GM19239 (cell line): Measurements from ENCODE around the gene C8B.

Experiments used
- DNase-seq: peaks from one replicate; pipeline ENCODE4 v3.0.0; 2011; ENCODE audit warnings: low spot score; ENCODE audit not compliant: insufficient read length
- FAIRE-seq: peaks from 2 replicates; lab custom pipeline; 2011; peaks lifted over from hg19 to GRCh38; lab: Jason Lieb, UNC

The C8B gene

DNA sequence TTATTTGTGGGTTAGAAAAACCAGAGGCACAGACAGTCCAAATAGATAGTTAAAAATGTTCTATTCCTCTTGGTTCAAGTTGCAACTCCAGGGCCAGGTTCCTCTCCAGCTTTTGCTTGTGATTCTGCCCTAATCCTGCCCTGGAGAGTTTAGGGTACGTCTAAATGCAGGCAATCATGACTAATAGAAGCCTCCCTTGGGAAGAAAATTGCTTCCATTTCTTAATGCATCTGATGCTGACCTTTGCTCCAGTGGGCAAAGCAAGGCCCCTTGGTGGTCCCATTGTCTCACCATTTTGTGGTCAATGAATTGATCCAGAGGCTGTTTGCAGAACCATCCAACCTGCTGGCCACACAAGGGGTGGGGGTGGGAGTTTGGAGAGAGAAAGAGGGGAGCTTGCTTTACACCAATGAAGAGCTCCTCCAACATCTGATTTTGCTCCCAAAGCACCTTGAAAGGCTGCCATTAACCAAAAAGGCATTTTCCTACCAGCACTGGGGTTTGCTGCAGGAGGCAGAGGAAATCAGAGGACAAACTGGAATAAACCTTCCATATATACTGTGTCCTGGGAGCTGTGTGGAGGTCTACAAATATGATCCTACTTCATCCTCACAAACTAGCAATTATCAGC, 31.3 kb downstream of the C8B start:
- no peak for FAIRE-seq
- DNase-seq: no peak

- no peak for FAIRE-seq
- no peak for DNase-seq
Observed at GRCh38 chr1:56933606-56934005, 32.2 kb downstream of the C8B start.

GRCh38 chr1:56933161-56933560, 32.7 kb downstream of the C8B start:
- FAIRE-seq: no peak
- no peak for DNase-seq

- DNase-seq (no peak), FAIRE-seq (no peak)
Observed at GRCh38 chr1:56931686-56932085, 34.1 kb downstream of the C8B start.

- no peak for DNase-seq
- no peak for FAIRE-seq
Observed at GRCh38 chr1:56931211-56931610, 34.6 kb downstream of the C8B start.

DNA sequence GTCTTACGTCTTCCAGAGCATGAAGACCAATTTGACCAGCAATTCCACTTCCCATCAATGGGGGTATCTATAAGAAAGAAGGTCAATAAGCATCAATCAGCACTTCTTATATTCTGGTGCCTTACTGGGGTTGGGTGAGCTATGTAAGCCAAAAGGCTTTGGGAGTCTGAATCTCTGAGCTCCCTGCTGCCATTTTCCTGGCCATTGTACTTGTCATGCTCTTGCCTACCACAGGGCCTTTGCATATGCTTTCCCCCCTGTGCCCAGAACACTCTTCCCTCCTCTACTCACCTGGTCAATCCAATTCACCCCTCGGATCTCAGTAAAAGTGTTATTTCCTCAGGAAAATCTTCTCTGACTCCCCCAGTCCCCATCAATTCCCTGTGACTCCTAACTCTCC, 36.3 kb downstream of the C8B start:
- FAIRE-seq: no peak
- no peak for DNase-seq

DNA sequence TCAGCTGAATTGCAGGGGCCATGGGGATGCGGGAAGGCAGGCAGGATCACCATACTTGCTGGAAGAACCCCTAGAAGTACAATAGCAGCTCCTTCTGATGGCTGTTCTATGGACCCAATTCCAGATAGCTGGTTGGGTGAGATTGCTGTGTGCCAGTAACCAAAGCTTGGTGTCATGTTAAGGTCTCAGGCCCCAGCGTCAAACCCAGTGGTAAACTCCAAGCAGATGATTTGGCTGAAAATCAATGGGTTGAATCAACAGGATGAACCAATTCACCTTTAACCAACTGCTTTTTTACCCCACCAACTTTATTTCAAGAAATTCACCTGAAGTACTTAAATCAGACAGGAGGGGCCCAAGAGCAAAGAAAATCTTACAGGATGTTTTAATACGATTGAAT, 37.8 kb downstream of the C8B start:
- no peak for DNase-seq
- FAIRE-seq: no peak

DNA sequence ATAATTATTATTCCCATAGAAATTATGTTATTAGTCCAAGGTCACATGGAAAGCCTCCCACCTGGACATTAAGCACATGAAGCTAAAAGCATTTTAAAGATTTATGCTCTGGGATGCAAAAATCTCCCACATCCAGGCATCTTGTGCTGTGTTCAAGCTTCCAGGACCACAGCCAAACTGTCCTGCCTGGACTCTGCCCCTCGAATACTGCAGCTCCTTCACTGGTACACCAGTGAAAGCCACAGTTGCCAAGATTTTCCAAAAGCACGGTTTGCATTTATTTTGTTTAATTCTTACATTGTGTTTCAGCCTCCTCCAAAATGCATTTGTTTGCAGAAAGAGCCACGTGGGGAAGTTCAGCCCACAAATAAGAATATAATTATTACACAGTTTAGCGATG, 38.6 kb downstream of the C8B start:
- FAIRE-seq (no peak), DNase-seq (no peak)

DNA sequence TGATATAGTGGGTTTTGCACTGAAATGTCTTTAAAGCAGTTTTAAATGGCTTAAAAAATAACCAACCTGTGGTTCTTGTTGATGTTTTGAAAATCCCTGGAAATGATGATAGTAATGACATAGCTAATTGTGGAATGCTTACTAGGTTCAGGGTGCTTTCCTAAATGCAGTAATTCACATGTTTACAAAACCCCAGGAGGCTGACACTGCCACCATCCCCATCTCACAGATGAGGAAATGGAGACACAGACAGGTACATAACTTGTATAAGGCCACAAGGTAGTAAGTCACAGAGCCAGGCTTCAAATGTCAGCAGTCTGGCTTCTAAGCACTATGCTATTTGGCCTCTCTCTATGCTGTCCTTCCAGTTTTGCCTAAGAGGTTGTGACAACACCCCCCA, 40.6 kb downstream of the C8B start:
- no peak for FAIRE-seq

GRCh38 chr1:56924116-56924515, 41.7 kb downstream of the C8B start:
- FAIRE-seq: no peak

More for the DNA sequence above, 40.6 kb downstream of the C8B start:
- DNase-seq: no peak

GRCh38 chr1:56923201-56923600, 42.6 kb downstream of the C8B start:
- no peak for DNase-seq
- FAIRE-seq: no peak

More at GRCh38 chr1:56924116-56924515, 41.7 kb downstream of the C8B start:
- no peak for DNase-seq

GRCh38 chr1:56922507-56922906, 43.3 kb downstream of the C8B start:
- FAIRE-seq (no peak), DNase-seq (no peak)

DNA sequence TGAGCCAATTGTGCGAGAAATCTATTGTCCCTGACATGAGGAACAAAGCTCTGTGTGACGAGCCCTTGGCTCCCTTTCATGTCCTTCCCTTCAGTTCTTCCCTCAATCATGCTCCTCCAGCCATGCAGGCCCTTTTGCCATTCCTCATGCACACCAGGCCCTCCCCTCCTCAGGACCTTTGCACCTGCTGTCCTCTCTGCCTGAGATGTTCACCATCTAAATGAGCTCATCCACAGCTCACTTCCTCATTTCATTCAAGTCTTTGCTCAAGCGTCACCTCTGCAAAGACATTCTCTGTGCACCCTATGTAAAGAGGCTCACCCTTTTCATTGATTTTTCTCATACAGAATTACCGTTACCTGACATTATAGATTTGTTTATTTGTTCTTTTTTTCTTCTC, 43.7 kb downstream of the C8B start:
- DNase-seq (no peak), FAIRE-seq (no peak)

- DNase-seq (no peak), FAIRE-seq (no peak)
Observed at GRCh38 chr1:56921479-56921878, 44.3 kb downstream of the C8B start.

DNA sequence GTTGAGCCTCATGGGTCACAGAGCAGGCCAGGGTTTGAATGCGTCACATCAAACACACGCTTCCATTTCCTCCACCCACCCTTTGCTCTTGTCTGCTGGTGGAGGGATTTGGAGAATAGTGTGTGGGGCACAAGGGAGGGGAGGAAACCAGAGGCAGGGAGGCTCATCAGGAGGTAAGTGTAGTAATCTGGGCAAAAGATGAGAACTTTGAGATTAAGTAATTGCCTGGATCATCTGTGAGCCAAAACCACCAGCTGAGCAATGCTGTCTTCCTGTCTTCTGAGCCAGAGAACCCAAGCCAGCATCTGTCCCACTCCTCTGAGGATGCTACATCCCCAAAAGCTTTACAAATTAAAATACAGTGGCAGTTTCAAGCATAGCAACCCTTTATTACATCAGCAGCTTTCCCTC, 45.2 kb downstream of the C8B start:
- DNase-seq (no peak), FAIRE-seq (no peak)

DNA sequence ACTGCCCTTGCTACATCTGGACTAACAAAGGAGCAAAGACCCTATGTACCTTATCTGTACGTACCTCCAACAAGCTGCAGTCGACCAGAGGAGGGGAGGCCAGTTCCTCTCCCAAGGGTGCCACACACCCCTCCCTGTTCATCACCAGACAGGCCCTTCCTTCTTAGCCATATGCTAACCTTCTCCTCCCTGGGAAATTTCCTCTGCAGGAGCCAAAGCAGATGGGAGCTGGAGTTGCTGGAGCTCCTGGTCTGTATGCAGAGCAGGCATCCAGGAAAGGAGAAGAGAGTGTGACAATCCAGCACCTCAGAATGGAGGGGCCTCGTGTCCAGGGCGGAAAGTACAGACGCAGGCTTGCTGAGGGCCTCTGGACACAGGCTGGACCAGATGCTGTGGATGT, 48.5 kb downstream of the C8B start:
- DNase-seq (no peak), FAIRE-seq (no peak)

- DNase-seq (no peak), FAIRE-seq (no peak)
Observed at GRCh38 chr1:56916630-56917029, 49.2 kb downstream of the C8B start.

GRCh38 chr1:56915960-56916359, 49.9 kb downstream of the C8B start:
- FAIRE-seq: no peak
- DNase-seq: no peak

- FAIRE-seq: no peak
- no peak for DNase-seq
Observed at GRCh38 chr1:56912325-56912724, 53.5 kb downstream of the C8B start.

DNA sequence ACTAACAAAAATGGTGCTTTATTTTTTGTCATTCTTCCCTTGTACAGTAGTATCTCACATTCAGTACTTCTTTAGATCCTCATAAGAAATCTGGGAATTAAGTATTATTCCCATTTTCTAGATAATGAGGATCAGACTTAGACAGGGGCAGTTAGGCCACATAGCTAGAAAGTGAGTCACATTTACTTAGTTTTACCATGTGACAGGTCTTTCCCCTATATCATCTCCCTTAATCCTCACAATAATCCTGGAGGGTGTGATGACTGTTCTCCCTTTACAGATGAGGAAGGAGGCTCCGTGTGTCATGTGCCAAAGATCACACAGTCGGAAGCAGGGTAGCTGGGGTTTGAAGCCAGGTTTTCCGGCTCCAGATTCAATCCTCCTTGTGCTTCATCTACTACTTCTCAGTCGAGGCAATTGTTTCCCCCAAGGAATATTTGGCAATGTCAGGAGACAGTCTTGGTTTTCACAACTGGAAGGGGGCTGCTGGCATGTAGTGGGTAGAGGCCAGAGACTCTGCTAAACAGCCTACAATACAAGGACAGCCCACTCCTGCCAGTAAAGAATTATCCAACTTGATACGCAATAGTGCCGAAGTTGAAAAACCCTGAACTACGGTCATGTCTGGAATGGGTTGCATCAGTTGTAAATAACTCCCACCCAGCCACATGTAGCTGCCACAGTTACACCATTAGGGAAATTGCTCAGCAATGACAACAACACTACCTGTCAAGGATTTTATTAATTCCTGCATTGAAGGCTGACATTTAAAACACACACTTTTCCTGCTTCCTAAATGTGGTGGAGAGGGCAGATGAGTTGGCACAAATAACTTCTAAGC, 54.5 kb downstream of the C8B start:
- no peak for DNase-seq
- no peak for FAIRE-seq

DNA sequence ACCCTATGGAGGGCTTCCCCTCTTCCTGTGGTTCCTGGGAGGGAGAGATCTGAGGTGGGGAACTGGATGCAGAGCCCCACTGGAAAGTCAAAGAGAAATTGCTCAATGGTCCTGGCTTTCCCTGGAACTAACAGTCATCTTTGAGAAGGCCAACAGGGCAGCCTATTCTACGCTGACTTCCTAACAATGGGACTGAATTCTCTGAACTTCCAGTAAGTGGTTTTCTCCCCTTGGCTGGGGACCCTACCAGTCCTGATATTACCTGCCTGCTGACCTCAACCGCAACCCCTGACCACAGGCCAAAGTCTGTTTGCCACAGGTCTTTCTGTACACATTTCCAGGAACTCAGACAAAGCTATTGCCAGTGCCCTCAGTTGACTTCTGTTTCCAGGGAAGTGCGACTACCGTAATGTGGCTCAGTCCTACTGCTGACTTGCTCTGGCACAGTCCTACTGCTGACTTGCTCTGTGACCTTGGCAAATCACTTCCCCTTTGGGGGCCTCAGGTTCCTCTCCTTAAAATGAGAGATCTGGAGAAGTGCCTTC, 55.3 kb downstream of the C8B start:
- DNase-seq (no peak), FAIRE-seq (no peak)
